Measurements from ENCODE around the gene CCDC186.
"Not testable (repeated sequence)": the region's sequence is repeated elsewhere in the genome, so short reads cannot be mapped to it uniquely, and the experiment has no call there.

The CCDC186 gene

DNA sequence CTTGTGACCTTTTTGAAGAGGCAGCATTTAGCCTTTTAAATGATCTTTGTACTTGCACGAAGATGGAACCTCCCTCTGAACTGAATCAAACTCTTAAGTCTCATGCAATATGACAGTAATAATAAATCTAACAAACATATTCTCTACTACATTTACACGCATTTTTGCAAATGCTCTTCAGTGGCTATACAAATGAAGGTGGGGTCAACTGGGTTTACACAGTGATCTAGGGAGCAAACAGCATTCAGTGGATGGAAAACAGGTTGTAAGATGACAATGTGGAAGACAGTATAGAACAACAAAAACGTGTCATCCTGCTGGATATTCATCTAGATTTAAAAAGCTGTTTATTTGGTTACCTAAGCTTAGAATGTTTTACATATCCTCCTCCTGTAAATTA is 7.5 kb downstream of the CCDC186 start:
- DNase-seq (ENCODE audit: low spot score), result no peak
- Mint-ChIP-seq H3K4me3 (no peak overlapping the region), H3K36me3 (ENCODE audit: low read depth) (peaks cover 50% of the 10 kb centered on the region), H3K4me1 (ENCODE audit: low read depth) (peaks cover 12% of the 10 kb centered on the region), H3K9me3 (peaks cover 12% of the 10 kb centered on the region), H3K27me3 (ENCODE audit: low read depth) (no peaks in the 10 kb centered on the region), H3K27ac (no peak overlapping the region)

DNA sequence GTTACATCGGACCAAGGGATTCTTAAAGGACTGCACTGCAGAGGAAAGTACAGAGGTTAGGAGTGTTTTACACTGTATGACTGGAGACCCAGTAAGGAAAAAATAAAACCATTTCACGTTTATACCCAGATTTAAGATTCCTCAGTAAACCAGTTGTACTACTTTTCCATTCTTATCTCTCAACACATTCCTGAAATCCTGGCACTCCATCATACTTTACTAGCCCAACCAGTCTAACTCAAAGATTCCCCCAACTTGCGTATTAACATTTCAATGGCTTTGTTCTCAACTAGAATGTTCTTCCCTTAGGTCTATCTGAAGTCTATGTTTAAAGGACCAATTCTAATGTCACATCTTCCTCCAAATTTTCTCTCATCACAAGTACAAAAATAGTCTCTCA is 8.0 kb downstream of the CCDC186 start:
- peaks cover 50% of the 10 kb centered on the region for H3K36me3 Mint-ChIP-seq (ENCODE audit: low read depth)
- H3K9me3 Mint-ChIP-seq, result peaks cover 12% of the 10 kb centered on the region
- no peak overlapping the region for H3K4me3 Mint-ChIP-seq
- no peak for DNase-seq (ENCODE audit: low spot score)
- H3K4me1 Mint-ChIP-seq (ENCODE audit: low read depth), result peaks cover 12% of the 10 kb centered on the region
- H3K27me3 Mint-ChIP-seq (ENCODE audit: low read depth), result no peaks in the 10 kb centered on the region
- no peak overlapping the region for H3K27ac Mint-ChIP-seq

DNA sequence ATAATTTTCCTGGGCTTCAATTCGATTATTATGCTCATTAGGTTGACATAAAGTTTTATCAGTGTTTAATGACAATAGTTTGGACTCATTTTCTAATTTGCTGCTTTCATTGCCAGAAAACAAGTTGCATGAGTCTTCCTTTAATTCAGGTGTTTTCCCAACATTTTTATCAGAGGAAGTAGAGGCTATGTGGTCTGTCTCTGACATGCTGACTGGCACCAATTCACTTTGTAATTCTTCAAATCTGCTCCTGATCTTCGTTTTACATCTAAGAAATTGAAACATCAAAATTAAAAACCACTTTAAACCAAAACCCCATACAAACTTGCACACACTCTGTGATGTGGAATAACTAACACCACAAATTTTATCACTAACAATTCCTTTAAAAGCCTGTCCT is 10.9 kb downstream of the CCDC186 start:
- H3K4me1 Mint-ChIP-seq (ENCODE audit: low read depth), result peaks cover 12% of the 10 kb centered on the region
- no peak overlapping the region for H3K4me3 Mint-ChIP-seq
- no peaks in the 10 kb centered on the region for H3K27me3 Mint-ChIP-seq (ENCODE audit: low read depth)
- H3K27ac Mint-ChIP-seq, result no peak overlapping the region
- H3K36me3 Mint-ChIP-seq (ENCODE audit: low read depth), result peaks cover 30% of the 10 kb centered on the region
- DNase-seq (ENCODE audit: low spot score), result no peak
- H3K9me3 Mint-ChIP-seq, result peaks cover 4% of the 10 kb centered on the region

DNA sequence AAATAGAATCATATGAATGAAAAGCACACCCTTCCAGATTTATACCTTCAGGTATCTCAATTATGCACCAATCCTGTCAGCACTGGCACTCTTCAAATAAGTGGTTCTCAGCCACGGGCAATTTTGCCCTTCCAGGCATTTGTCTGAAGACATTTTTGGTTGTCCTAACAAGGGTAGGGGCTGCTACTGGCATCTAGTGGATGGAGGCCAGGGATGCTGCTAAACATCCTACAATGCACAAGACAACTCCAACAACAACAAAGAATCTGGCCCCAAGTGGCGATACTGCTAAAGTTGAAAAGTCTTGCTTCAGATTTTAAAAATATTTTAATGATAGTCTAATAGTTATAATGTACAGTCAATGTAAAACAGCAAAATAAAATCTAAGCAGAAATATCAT is 16.1 kb downstream of the CCDC186 start:
- H3K9me3 Mint-ChIP-seq, result no peaks in the 10 kb centered on the region
- peaks cover 4% of the 10 kb centered on the region for H3K4me1 Mint-ChIP-seq (ENCODE audit: low read depth)
- no peak overlapping the region for H3K27ac Mint-ChIP-seq
- no peak overlapping the region for H3K4me3 Mint-ChIP-seq
- H3K36me3 Mint-ChIP-seq (ENCODE audit: low read depth), result peaks cover 24% of the 10 kb centered on the region
- DNase-seq (ENCODE audit: low spot score), result no peak
- no peaks in the 10 kb centered on the region for H3K27me3 Mint-ChIP-seq (ENCODE audit: low read depth)

DNA sequence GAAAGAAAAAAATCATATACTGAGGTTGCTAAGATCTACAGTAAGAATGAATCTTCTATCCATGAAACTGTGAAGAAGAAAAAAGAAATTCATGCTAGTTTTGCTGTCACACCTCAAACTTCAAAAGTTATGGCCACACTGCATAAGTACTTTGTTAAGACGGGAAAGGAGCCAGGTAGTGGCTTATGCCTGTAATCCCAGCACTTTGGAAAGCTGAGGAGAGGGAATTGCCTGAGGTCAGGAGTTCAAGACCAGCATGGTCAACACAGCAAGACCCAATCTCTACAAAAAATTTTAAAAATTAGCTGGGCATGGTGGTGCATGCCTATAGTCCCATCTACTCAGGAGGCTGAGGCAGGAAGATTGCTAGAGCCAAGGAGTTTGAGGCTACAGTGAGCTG is 22.1 kb downstream of the CCDC186 start:
- H3K9me3 Mint-ChIP-seq, result no peaks in the 10 kb centered on the region
- no peak for DNase-seq (ENCODE audit: low spot score)
- no peaks in the 10 kb centered on the region for H3K27me3 Mint-ChIP-seq (ENCODE audit: low read depth)
- H3K4me1 Mint-ChIP-seq (ENCODE audit: low read depth), result no peaks in the 10 kb centered on the region
- no peak overlapping the region for H3K27ac Mint-ChIP-seq
- no peak overlapping the region for H3K4me3 Mint-ChIP-seq
- peaks cover 28% of the 10 kb centered on the region for H3K36me3 Mint-ChIP-seq (ENCODE audit: low read depth)

DNA sequence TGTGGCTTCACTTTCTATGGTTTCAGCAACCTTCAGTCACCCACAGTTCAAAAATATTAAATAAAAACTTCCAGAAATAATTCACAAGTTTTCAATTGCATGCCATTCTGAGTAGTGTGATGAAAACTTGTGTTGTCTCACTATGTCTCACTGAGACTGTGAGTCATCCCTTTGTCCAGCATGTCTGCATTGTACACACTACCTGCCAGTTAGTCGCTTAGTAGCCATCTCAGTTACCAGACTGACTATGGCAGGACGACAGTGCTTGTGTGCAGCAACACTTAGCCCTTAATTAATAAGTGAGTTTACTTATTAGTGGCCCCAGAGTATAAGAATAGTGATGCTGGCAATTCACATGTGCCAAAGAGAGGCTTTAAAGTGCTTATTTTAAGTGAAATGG is 22.5 kb downstream of the CCDC186 start:
- H3K9me3 Mint-ChIP-seq, result no peaks in the 10 kb centered on the region
- H3K36me3 Mint-ChIP-seq (ENCODE audit: low read depth), result peaks cover 27% of the 10 kb centered on the region
- H3K27me3 Mint-ChIP-seq (ENCODE audit: low read depth), result no peaks in the 10 kb centered on the region
- H3K4me1 Mint-ChIP-seq (ENCODE audit: low read depth), result no peaks in the 10 kb centered on the region
- H3K4me3 Mint-ChIP-seq, result no peak overlapping the region
- DNase-seq (ENCODE audit: low spot score), result no peak
- no peak overlapping the region for H3K27ac Mint-ChIP-seq

DNA sequence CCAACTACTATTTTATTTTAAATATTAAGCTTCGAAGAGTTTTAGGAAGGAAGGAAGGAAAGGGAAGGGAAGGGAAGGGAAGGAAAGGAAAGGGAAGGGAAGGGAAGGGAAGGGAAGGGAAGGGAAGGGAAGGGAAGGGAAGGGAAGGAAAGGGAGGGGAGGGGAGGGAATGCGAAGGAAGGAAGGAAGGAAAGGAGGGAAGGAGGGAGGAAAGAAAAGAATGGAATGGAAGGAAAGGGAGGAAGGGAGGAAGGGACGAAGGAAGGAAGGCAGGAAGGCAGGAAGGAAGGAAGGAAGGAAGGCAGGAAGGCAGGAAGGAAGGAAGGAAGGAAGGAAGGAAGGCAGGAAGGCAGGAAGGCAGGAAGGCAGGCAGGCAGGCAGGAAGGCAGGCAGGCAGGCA is 24.5 kb downstream of the CCDC186 start:
- peaks cover 28% of the 10 kb centered on the region for H3K36me3 Mint-ChIP-seq (ENCODE audit: low read depth)
- not testable (repeated sequence) for DNase-seq (ENCODE audit: low spot score); H3K27me3 Mint-ChIP-seq (ENCODE audit: low read depth)

DNA sequence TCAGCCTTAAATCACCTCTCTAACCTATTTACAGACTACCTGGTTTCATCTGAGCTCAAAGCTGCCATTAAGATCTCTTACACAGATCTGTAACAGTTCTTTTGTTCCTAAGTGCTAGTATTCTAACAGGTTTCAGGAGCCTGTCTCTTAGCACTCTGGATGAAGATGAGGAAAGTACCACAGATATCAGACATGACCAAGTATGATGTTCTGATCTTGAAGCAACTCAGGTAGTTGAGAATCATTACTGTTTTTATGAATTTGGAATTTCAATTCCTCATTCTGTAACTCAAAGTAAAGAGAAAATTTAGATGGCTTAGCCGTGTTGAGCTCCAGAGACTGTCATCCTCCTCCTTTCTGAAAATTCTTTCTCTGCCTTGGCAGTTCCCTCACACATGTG is 30.8 kb downstream of the CCDC186 start:
- no peak overlapping the region for H3K4me3 Mint-ChIP-seq
- DNase-seq (ENCODE audit: low spot score), result no peak
- no peaks in the 10 kb centered on the region for H3K27me3 Mint-ChIP-seq (ENCODE audit: low read depth)
- no peaks in the 10 kb centered on the region for H3K9me3 Mint-ChIP-seq
- peaks cover 16% of the 10 kb centered on the region for H3K36me3 Mint-ChIP-seq (ENCODE audit: low read depth)
- H3K4me1 Mint-ChIP-seq (ENCODE audit: low read depth), result no peaks in the 10 kb centered on the region
- H3K27ac Mint-ChIP-seq, result no peak overlapping the region

More for the DNA sequence above, 24.5 kb downstream of the CCDC186 start:
- not testable (repeated sequence) for H3K27ac Mint-ChIP-seq; H3K4me1 Mint-ChIP-seq (ENCODE audit: low read depth); H3K4me3 Mint-ChIP-seq; H3K9me3 Mint-ChIP-seq

DNA sequence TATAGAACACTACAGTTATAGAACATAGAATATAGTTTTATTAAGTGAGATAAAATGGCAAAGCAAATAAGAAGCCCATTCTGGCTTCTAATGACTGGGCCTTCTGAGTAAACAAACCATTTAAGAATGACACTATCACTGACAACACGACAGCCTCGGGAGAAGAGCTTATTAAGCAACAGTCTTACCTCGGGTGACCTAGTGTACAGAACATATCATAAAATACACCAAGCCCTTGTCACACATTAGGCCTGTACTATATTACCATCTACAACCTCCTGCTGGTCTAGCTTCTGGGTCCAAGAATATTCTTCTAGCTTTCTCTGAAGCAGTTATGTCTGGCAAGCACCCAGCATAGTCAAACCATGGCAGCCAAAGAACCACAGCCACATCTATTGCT is 32.0 kb downstream of the CCDC186 start:
- H3K36me3 Mint-ChIP-seq (ENCODE audit: low read depth), result peaks cover 15% of the 10 kb centered on the region
- H3K9me3 Mint-ChIP-seq, result no peaks in the 10 kb centered on the region
- no peaks in the 10 kb centered on the region for H3K4me1 Mint-ChIP-seq (ENCODE audit: low read depth)
- no peaks in the 10 kb centered on the region for H3K27me3 Mint-ChIP-seq (ENCODE audit: low read depth)
- no peak overlapping the region for H3K27ac Mint-ChIP-seq
- no peak for DNase-seq (ENCODE audit: low spot score)
- no peak overlapping the region for H3K4me3 Mint-ChIP-seq

DNA sequence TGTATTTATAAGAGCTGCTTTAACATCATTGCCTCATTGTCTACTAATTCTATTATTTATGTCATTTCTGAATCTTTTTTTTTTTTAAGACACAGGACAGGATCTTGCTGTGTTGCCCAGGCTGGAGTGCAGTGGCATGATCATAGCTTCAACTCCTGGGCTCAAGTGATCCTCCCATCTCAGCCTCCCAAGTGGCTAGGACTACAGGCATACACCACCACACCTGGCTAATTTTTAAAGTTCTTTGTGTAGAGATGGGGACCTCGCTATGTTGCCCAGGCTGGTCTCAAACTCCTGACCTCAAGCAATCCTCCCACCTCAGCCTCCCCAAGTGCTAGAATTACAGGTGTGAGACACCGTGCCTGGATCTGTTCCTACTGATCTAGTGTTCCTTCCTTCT is 33.2 kb downstream of the CCDC186 start:
- H3K27ac Mint-ChIP-seq; H3K4me3 Mint-ChIP-seq; H3K4me1 Mint-ChIP-seq (ENCODE audit: low read depth); H3K9me3 Mint-ChIP-seq; H3K27me3 Mint-ChIP-seq (ENCODE audit: low read depth); DNase-seq (ENCODE audit: low spot score): not testable (repeated sequence)
- H3K36me3 Mint-ChIP-seq (ENCODE audit: low read depth), result peaks cover 17% of the 10 kb centered on the region

DNA sequence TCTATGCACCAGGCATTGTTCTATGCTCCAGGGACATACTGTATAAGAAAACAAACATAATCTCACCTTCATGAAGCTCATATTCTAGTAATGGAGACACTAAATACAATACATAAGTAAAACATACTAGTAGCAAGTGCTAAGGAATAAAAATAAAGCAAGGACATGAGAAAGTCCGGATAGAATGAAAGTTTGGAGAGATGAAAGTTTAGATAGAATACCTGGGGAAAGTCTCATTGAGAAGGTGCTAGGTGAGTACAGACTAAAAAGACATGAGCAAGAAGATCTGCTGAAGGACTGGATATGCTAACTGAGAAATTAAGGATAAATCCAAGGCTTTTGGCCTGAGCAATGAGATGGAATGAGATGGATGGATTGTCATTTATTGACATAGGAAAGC is 34.0 kb downstream of the CCDC186 start:
- Mint-ChIP-seq H3K4me3 (no peak overlapping the region), H3K27me3 (ENCODE audit: low read depth) (no peaks in the 10 kb centered on the region), H3K36me3 (ENCODE audit: low read depth) (peaks cover 18% of the 10 kb centered on the region), H3K4me1 (ENCODE audit: low read depth) (no peaks in the 10 kb centered on the region), H3K9me3 (no peaks in the 10 kb centered on the region), H3K27ac (no peak overlapping the region)
- no peak for DNase-seq (ENCODE audit: low spot score)

DNA sequence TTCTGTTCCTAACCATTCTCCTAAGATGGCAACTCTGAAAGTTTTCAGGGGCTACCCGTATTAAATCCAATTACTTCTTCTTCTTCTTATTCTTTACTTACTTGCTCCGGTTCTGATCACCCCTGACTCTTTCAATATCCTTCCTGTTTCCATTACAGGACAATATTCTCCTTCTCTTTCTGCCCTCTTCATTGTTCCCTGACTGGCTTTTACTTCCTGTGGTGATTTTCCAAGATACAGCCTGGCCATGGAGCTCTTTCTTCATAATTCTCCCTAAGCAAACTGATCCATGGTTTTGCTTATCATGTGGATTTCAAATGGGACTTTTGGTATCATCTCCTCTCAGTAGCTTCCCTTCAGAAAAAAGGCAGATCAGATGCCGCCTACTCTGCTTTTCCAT is 35.4 kb downstream of the CCDC186 start:
- no peaks in the 10 kb centered on the region for H3K27me3 Mint-ChIP-seq (ENCODE audit: low read depth)
- no peaks in the 10 kb centered on the region for H3K4me1 Mint-ChIP-seq (ENCODE audit: low read depth)
- no peak overlapping the region for H3K27ac Mint-ChIP-seq
- H3K4me3 Mint-ChIP-seq, result no peak overlapping the region
- H3K9me3 Mint-ChIP-seq, result no peaks in the 10 kb centered on the region
- peaks cover 23% of the 10 kb centered on the region for H3K36me3 Mint-ChIP-seq (ENCODE audit: low read depth)
- DNase-seq (ENCODE audit: low spot score), result no peak

DNA sequence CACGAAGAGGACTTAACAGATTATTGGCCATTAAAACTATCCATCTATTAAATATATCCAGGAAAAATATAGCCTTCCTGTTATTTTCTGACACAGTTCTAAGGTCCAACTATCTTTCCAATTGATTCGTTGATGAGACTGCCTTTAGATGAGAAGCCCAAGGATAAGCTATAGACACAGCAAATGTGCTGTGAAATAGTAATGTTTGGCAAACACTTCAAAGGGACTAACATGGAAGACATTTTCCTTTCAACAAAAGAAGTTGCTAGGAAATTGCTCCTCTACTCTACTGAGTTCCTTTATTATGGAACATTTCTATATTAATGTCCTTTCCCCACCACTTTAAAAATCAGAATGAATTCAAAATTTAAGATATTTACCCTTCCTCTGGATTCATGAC is 38.5 kb downstream of the CCDC186 start:
- Mint-ChIP-seq H3K27ac (no peak overlapping the region), H3K36me3 (ENCODE audit: low read depth) (peaks cover 35% of the 10 kb centered on the region), H3K27me3 (ENCODE audit: low read depth) (no peaks in the 10 kb centered on the region), H3K4me1 (ENCODE audit: low read depth) (peaks cover 3% of the 10 kb centered on the region), H3K9me3 (no peaks in the 10 kb centered on the region), H3K4me3 (no peak overlapping the region)
- DNase-seq (ENCODE audit: low spot score), result no peak

DNA sequence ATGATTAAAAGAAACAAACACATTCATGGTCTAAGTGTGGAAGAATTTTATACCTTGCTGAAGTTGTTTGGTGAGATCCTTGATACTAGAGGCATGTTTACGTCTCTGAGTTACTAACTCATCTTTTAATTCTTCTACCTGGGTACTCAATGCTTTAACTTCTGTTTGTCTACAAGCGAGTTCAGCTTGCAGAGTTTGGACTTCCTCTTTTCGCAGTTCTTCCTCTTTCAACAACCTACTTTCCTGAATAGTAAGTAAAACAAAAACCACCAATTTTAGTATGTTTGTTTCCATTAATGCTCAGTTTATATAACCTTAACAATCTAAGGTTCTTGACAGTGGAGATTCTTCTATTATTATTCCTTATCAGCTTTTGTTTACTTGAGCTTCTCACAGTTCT is 42.9 kb downstream of the CCDC186 start:
- Mint-ChIP-seq H3K27me3 (ENCODE audit: low read depth) (no peaks in the 10 kb centered on the region), H3K4me3 (no peak overlapping the region), H3K36me3 (ENCODE audit: low read depth) (peaks cover 46% of the 10 kb centered on the region), H3K9me3 (no peaks in the 10 kb centered on the region), H3K27ac (no peak overlapping the region), H3K4me1 (ENCODE audit: low read depth) (peaks cover 3% of the 10 kb centered on the region)
- no peak for DNase-seq (ENCODE audit: low spot score)

DNA sequence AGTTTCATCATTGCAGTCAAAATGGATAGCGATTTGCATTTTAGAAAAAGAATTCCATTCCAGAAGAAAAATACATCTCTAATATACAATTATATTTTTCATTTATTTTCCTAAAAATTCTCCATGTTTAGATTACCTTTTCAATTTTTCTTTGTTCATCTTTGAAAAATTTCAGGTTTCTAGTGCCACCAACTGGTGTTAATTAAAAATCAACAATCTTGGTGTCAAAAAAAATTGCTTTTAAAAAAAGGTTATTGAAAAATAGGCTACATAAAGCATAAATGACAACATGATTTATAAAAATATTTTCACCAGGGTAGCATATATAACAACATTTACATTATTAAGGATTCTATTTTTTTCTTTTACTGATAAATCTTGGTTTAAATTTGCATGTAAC is 53.0 kb downstream of the CCDC186 start:
- peaks cover 11% of the 10 kb centered on the region for H3K36me3 Mint-ChIP-seq (ENCODE audit: low read depth)
- no peak overlapping the region for H3K27ac Mint-ChIP-seq
- no peaks in the 10 kb centered on the region for H3K4me1 Mint-ChIP-seq (ENCODE audit: low read depth)
- peaks cover 13% of the 10 kb centered on the region for H3K27me3 Mint-ChIP-seq (ENCODE audit: low read depth)
- no peak for DNase-seq (ENCODE audit: low spot score)
- H3K9me3 Mint-ChIP-seq, result no peaks in the 10 kb centered on the region
- H3K4me3 Mint-ChIP-seq, result no peak overlapping the region
